HFFc6 (cell line): ENCODE results near the gene NUP50. TPM values are rescaled to one million over a fixed set of nuclear protein-coding genes. Genes with fewer than 3 reads are reported as not detected.

Source experiments
- DNase-seq: peaks from one replicate; pipeline ENCODE4 v3.0.0-alpha.2; 2018
- H3K27ac Mint-ChIP-seq: 2 replicates; pipeline ENCODE4 v1.8.0; 2020; ENCODE audit warnings: mild to moderate bottlenecking, mixed read lengths
- H3K27me3 Mint-ChIP-seq: 2 replicates; pipeline ENCODE4 v1.8.0; 2021; ENCODE audit warnings: mild to moderate bottlenecking, moderate library complexity, mixed read lengths; ENCODE audit not compliant: insufficient read depth
- H3K36me3 Mint-ChIP-seq: 2 replicates; pipeline ENCODE4 v1.8.0; 2021; ENCODE audit warnings: low read depth, mixed read lengths
- H3K4me1 Mint-ChIP-seq: 2 replicates; pipeline ENCODE4 v1.8.0; 2020; ENCODE audit warnings: low read depth, mixed read lengths
- H3K4me3 Mint-ChIP-seq: 2 replicates; pipeline ENCODE4 v1.8.0; 2020; ENCODE audit warnings: mild to moderate bottlenecking, moderate library complexity, mixed read lengths
- H3K9me3 Mint-ChIP-seq: 2 replicates; pipeline ENCODE4 v1.8.0; 2020; ENCODE audit warnings: mild to moderate bottlenecking, mixed read lengths
- CTCF ChIP-seq: fragments of 200-600 bp; sonication (generic); IDR thresholded peaks from 2 replicates; pipeline ENCODE4 v1.5.0; 2021; ENCODE audit warnings: antibody characterized with exemption, mild to moderate bottlenecking
- total RNA-seq, 6 experiments: library from RNA; stranded (reverse); fragmentation: NEBNext Ultra II Directional; extraction: Animal tissue kit (Norgen Biotek cat#: 25700); gene quantifications; 2 replicates in 1 of 6; 3 replicates in 5 of 6; pipeline ENCODE4 v1.2.3, GENCODE V29; 2021

NUP50 gene
- total RNA-seq, 6 experiments from 2014 or later, result 44.3 to 63.0 (median 56.6) TPM

GRCh38 chr22:45204241-45204640 lies 40.5 kb downstream of the NUP50 start:
- Mint-ChIP-seq H3K4me3 (no peak overlapping the region), H3K36me3 (peaks cover 5% of the 10 kb centered on the region), H3K4me1 (peaks cover 34% of the 10 kb centered on the region), H3K9me3 (no peaks in the 10 kb centered on the region), H3K27ac (no peak overlapping the region), H3K27me3 (peaks cover 1% of the 10 kb centered on the region; the same call in 1 of the 2 replicates)
- no peak for TF ChIP-seq CTCF
- no peak for DNase-seq

GRCh38 chr22:45204819-45205218 lies 41.1 kb downstream of the NUP50 start:
- Mint-ChIP-seq H3K27ac (no peak overlapping the region), H3K4me1 (peaks cover 40% of the 10 kb centered on the region), H3K4me3 (no peak overlapping the region), H3K36me3 (peaks cover 11% of the 10 kb centered on the region), H3K27me3 (peaks cover 2% of the 10 kb centered on the region), H3K9me3 (no peaks in the 10 kb centered on the region)
- TF ChIP-seq CTCF, result no peak
- DNase-seq, result no peak

GRCh38 chr22:45205276-45205925 lies 41.7 kb downstream of the NUP50 start:
- H3K27ac Mint-ChIP-seq, result no peak overlapping the region
- peaks cover 43% of the 10 kb centered on the region for H3K4me1 Mint-ChIP-seq
- TF ChIP-seq CTCF, result no peak
- H3K9me3 Mint-ChIP-seq, result no peaks in the 10 kb centered on the region
- H3K36me3 Mint-ChIP-seq, result peaks cover 11% of the 10 kb centered on the region
- no peak for DNase-seq
- peaks cover 3% of the 10 kb centered on the region for H3K27me3 Mint-ChIP-seq
- no peak overlapping the region for H3K4me3 Mint-ChIP-seq

- H3K27me3 Mint-ChIP-seq, result peaks cover 3% of the 10 kb centered on the region
- H3K4me1 Mint-ChIP-seq, result peaks cover 43% of the 10 kb centered on the region
- H3K27ac Mint-ChIP-seq, result no peak overlapping the region
- DNase-seq, result no peak
- no peak overlapping the region for H3K4me3 Mint-ChIP-seq
- H3K36me3 Mint-ChIP-seq, result peaks cover 16% of the 10 kb centered on the region
- no peaks in the 10 kb centered on the region for H3K9me3 Mint-ChIP-seq
- no peak for TF ChIP-seq CTCF
Observed at GRCh38 chr22:45206233-45206632, 42.5 kb downstream of the NUP50 start.

GRCh38 chr22:45207533-45207932 lies 43.8 kb downstream of the NUP50 start:
- TF ChIP-seq CTCF, result no peak
- Mint-ChIP-seq H3K4me1 (peaks cover 46% of the 10 kb centered on the region), H3K9me3 (no peaks in the 10 kb centered on the region), H3K36me3 (peaks cover 21% of the 10 kb centered on the region), H3K27me3 (peaks cover 2% of the 10 kb centered on the region), H3K4me3 (no peak overlapping the region), H3K27ac (no peak overlapping the region)
- no peak for DNase-seq
